H9 (cell line): Measurements from ENCODE around the gene ZDHHC17. TPM values are rescaled to one million over a fixed set of nuclear protein-coding genes. Genes with fewer than 3 reads are reported as not detected.

Experiments
- DNase-seq: peaks from one replicate; pipeline ENCODE4 v3.0.0-alpha.2; 2017
- H2AFZ ChIP-seq: one replicate; pipeline ENCODE4 v1.6.1; 2013; ENCODE audit warnings: mild to moderate bottlenecking, low read length, control low read depth, moderate library complexity
- H2AK5ac ChIP-seq: 2 replicates; pipeline ENCODE4 v1.6.1; 2013; ENCODE audit warnings: low read length, control low read depth, mixed read lengths; ENCODE audit not compliant: insufficient read length
- H2BK120ac ChIP-seq: one replicate; pipeline ENCODE4 v1.6.1; 2013; ENCODE audit warnings: low read depth, mild to moderate bottlenecking, low read length, control low read depth, inconsistent platforms; ENCODE audit not compliant: poor library complexity, severe bottlenecking
- H2BK12ac ChIP-seq: 2 replicates; pipeline ENCODE4 v1.6.1; 2013; ENCODE audit warnings: low read length, control low read depth, mixed read lengths, low read depth; ENCODE audit not compliant: insufficient read length
- H2BK15ac ChIP-seq: 2 replicates; pipeline ENCODE4 v1.6.1; 2013; ENCODE audit warnings: low read depth, low read length, control low read depth
- H2BK20ac ChIP-seq: one replicate; pipeline ENCODE4 v1.6.1; 2013; ENCODE audit warnings: low read depth, mild to moderate bottlenecking, low read length, control low read depth, inconsistent platforms; ENCODE audit not compliant: poor library complexity, severe bottlenecking
- H2BK5ac ChIP-seq: 2 replicates; pipeline ENCODE4 v1.6.1; 2013; ENCODE audit warnings: low read length, control low read depth, mixed read lengths; ENCODE audit not compliant: insufficient read length
- H3K14ac ChIP-seq: 2 replicates; pipeline ENCODE4 v1.6.1; 2013; ENCODE audit warnings: low read length, control low read depth; ENCODE audit not compliant: insufficient read depth
- H3K18ac ChIP-seq: 2 replicates; pipeline ENCODE4 v1.6.1; 2013; ENCODE audit warnings: low read depth, mild to moderate bottlenecking, mixed read lengths, low read length, control low read depth; ENCODE audit not compliant: insufficient read length
- H3K23ac ChIP-seq: 2 replicates; pipeline ENCODE4 v1.6.1; 2013; ENCODE audit warnings: low read length, control low read depth, mixed read lengths, low read depth; ENCODE audit not compliant: insufficient read length
- H3K23me2 ChIP-seq: 2 replicates; pipeline ENCODE4 v1.6.1; 2013; ENCODE audit warnings: low read depth, mild to moderate bottlenecking, mixed read lengths, low read length, control low read depth; ENCODE audit not compliant: insufficient read length, poor library complexity, severe bottlenecking
- H3K27ac ChIP-seq: 2 replicates; pipeline ENCODE4 v1.5.1; 2013; ENCODE audit warnings: low read length, control low read depth, mixed read lengths, low read depth; ENCODE audit not compliant: insufficient read length
- H3K27me3 ChIP-seq: 2 replicates; pipeline ENCODE4 v1.6.1; 2013; ENCODE audit warnings: low read length, control low read depth, inconsistent platforms; ENCODE audit not compliant: insufficient read depth
- H3K4ac ChIP-seq: 2 replicates; pipeline ENCODE4 v1.6.1; 2013; ENCODE audit warnings: low read depth, mild to moderate bottlenecking, control low read depth, inconsistent platforms, low read length, moderate library complexity
- H3K4me1 ChIP-seq: 2 replicates; pipeline ENCODE4 v1.6.1; 2013; ENCODE audit warnings: low read length, control low read depth, inconsistent platforms; ENCODE audit not compliant: insufficient read depth
- H3K4me2 ChIP-seq: 2 replicates; pipeline ENCODE4 v1.6.1; 2013; ENCODE audit warnings: low read length, control low read depth, mixed read lengths; ENCODE audit not compliant: insufficient read length, insufficient read depth
- H3K56ac ChIP-seq: 2 replicates; pipeline ENCODE4 v1.6.1; 2013; ENCODE audit warnings: low read depth, mild to moderate bottlenecking, mixed read lengths, low read length, control low read depth; ENCODE audit not compliant: insufficient read length
- H3K79me1 ChIP-seq: 2 replicates; pipeline ENCODE4 v1.6.1; 2013; ENCODE audit warnings: low read depth, mild to moderate bottlenecking, moderate library complexity, low read length, control low read depth, inconsistent platforms; ENCODE audit not compliant: insufficient read depth, poor library complexity, severe bottlenecking
- H3K79me2 ChIP-seq: 2 replicates; pipeline ENCODE4 v1.6.1; 2013; ENCODE audit warnings: low read length, control low read depth, inconsistent platforms; ENCODE audit not compliant: insufficient read depth
- H3K9ac ChIP-seq: 2 replicates; pipeline ENCODE4 v1.6.1; 2013; ENCODE audit warnings: low read length, control low read depth, mixed read lengths; ENCODE audit not compliant: insufficient read length; ENCODE audit errors: extremely low read depth
- H3K9me3 ChIP-seq: one replicate; pipeline ENCODE4 v1.6.1; 2013; ENCODE audit warnings: low read depth, low read length, inconsistent platforms; ENCODE audit not compliant: control insufficient read depth
- H3T11ph ChIP-seq: one replicate; pipeline ENCODE4 v1.6.1; 2013; ENCODE audit warnings: mild to moderate bottlenecking, low read length, control low read depth, inconsistent platforms
- H4K20me1 ChIP-seq: one replicate; pipeline ENCODE4 v1.6.1; 2013; ENCODE audit not compliant: control insufficient read depth, insufficient read length, insufficient read depth
- H4K5ac ChIP-seq: 2 replicates; pipeline ENCODE4 v1.6.1; 2013; ENCODE audit warnings: low read depth, mild to moderate bottlenecking, mixed read lengths, low read length, control low read depth; ENCODE audit not compliant: insufficient read length
- H4K8ac ChIP-seq: replicated peaks from 2 replicates; pipeline ENCODE4 v1.6.1; 2013; ENCODE audit warnings: low read length, control low read depth, mixed read lengths, low read depth; ENCODE audit not compliant: insufficient read length
- H4K91ac ChIP-seq: 2 replicates; pipeline ENCODE4 v1.6.1; 2013; ENCODE audit warnings: low read depth, mild to moderate bottlenecking, moderate library complexity, mixed read lengths, low read length, control low read depth; ENCODE audit not compliant: insufficient read length
- H3K27ac Mint-ChIP-seq, 3 experiments: 2 replicates in 2 of 3; 3 replicates in 1 of 3; pipeline ENCODE4 v1.8.0; 2020 to 2021; ENCODE audit warnings: mixed read lengths in 3 of 3, mild to moderate bottlenecking in 1 of 3, moderate library complexity in 1 of 3
- H3K27me3 Mint-ChIP-seq: 2 replicates; pipeline ENCODE4 v1.8.0; 2021; ENCODE audit warnings: low read depth, mild to moderate bottlenecking, moderate library complexity, mixed read lengths
- H3K36me3 Mint-ChIP-seq, 3 experiments: 2 replicates in 2 of 3; 3 replicates in 1 of 3; pipeline ENCODE4 v1.8.0; 2020 to 2021; ENCODE audit warnings: low read depth in 3 of 3, mixed read lengths in 3 of 3; ENCODE audit not compliant: insufficient read depth in 1 of 3
- H3K4me1 Mint-ChIP-seq, 2 experiments: 2 replicates each; pipeline ENCODE4 v1.8.0; 2020; ENCODE audit warnings: mixed read lengths in 2 of 2
- H3K4me3 Mint-ChIP-seq, 2 experiments: 2 replicates in 1 of 2; 3 replicates in 1 of 2; pipeline ENCODE4 v1.8.0; 2020 to 2021; ENCODE audit warnings: mild to moderate bottlenecking in 2 of 2, mixed read lengths in 2 of 2, moderate library complexity in 1 of 2
- H3K9me3 Mint-ChIP-seq, 2 experiments: 2 replicates in 1 of 2; 3 replicates in 1 of 2; pipeline ENCODE4 v1.8.0; 2020; ENCODE audit warnings: mild to moderate bottlenecking in 2 of 2, mixed read lengths in 2 of 2, moderate library complexity in 1 of 2
- WGBS: extraction: QIAGEN DNeasy Blood & Tissue Kit; methylation state at CpG from one replicate; pipeline ENCODE4 v1.1.7; 2013; ENCODE audit warnings: missing lambda C conversion rate, low lambda C conversion rate, mixed read lengths; ENCODE audit not compliant: insufficient read length; ENCODE audit errors: extremely low coverage; 5-methylcytosine and 5-hydroxymethylcytosine counted together
- total RNA-seq: library from RNA; stranded (reverse); gene quantifications from 2 replicates; pipeline ENCODE4 v1.2.1, GENCODE V29; 2021
- TF ChIP-seq, protein P1 (sequence below): fragments of 200-600 bp; sonication (generic); conservative IDR thresholded peaks from 3 replicates; pipeline ENCODE4 v1.8.0; 2021; ENCODE audit warnings: antibody characterized with exemption, mild to moderate bottlenecking

Gene ZDHHC17
- total RNA-seq, 1 experiment from 2014 or later = 32.6 TPM

DNA sequence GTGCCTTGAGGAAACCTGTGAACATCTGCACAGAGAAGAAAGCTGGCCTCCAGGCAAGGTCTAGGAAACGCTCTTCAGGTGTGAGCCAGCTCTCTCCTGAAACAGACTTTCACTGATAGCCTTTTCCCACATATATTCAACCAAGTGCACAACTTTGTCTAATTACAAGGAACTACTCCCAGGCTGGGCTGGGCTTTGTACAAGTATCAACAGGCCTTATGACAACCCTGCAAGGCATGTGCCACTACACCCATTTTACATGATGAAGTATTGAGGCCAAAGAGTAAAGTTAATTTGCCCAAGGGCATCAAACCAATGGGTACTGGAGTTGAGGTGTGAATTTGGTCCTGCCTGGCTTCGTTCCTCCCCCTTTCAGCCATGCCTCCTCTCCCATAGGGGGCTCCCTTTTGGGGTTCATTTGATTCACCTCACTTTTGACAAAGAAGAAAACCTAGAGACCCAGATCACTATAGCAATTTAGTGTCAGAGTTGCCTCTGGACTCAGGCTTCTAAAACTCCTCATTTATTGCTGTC, 112.8 kb downstream of the ZDHHC17 start:
- no peak overlapping the region for H2BK20ac ChIP-seq
- H4K8ac ChIP-seq = no peak overlapping the region
- H3K4me3 Mint-ChIP-seq = peak overlapping the region; percentile 92 to 97
- WGBS = no CpG with 5 or more reads among the region's 2 CpGs
- DNase-seq = no peak
- H3K27me3 Mint-ChIP-seq = no peaks in the 10 kb centered on the region
- H3K23me2 ChIP-seq = peaks cover 4% of the 10 kb centered on the region
- no peak overlapping the region for H3K14ac ChIP-seq
- H2AK5ac ChIP-seq = no peak overlapping the region
- no peak overlapping the region for H2BK120ac ChIP-seq
- no peak overlapping the region for H3T11ph ChIP-seq
- no peaks in the 10 kb centered on the region for H3K27me3 ChIP-seq
- no peaks in the 10 kb centered on the region for H4K20me1 ChIP-seq
- TF ChIP-seq, protein P1, sequence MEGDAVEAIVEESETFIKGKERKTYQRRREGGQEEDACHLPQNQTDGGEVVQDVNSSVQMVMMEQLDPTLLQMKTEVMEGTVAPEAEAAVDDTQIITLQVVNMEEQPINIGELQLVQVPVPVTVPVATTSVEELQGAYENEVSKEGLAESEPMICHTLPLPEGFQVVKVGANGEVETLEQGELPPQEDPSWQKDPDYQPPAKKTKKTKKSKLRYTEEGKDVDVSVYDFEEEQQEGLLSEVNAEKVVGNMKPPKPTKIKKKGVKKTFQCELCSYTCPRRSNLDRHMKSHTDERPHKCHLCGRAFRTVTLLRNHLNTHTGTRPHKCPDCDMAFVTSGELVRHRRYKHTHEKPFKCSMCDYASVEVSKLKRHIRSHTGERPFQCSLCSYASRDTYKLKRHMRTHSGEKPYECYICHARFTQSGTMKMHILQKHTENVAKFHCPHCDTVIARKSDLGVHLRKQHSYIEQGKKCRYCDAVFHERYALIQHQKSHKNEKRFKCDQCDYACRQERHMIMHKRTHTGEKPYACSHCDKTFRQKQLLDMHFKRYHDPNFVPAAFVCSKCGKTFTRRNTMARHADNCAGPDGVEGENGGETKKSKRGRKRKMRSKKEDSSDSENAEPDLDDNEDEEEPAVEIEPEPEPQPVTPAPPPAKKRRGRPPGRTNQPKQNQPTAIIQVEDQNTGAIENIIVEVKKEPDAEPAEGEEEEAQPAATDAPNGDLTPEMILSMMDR = peak; percentile 20; the same call in 1 of the 3 replicates
- H3K79me2 ChIP-seq = peaks cover 8% of the 10 kb centered on the region; the same call in 1 of the 2 replicates
- H3K4me2 ChIP-seq = peak overlapping the region; percentile 79
- H2AFZ ChIP-seq = no peak overlapping the region
- no peak overlapping the region for H3K4ac ChIP-seq
- H3K36me3 Mint-ChIP-seq = peaks cover 0 to 2% (median 2%) of the 10 kb centered on the region in 3 experiments; a peak in 2 of 7 replicates
- peaks cover 56 to 64% of the 10 kb centered on the region in 2 experiments for H3K4me1 Mint-ChIP-seq
- H4K91ac ChIP-seq = no peak overlapping the region
- H3K23ac ChIP-seq = no peak overlapping the region
- H3K9me3 ChIP-seq = no peaks in the 10 kb centered on the region
- no peaks in the 10 kb centered on the region for H3K9me3 Mint-ChIP-seq
- H3K56ac ChIP-seq = no peak overlapping the region
- no peak overlapping the region for H2BK12ac ChIP-seq
- no peak overlapping the region for H3K27ac Mint-ChIP-seq
- H3K27ac ChIP-seq = no peak overlapping the region
- H4K5ac ChIP-seq = no peak overlapping the region
- no peak overlapping the region for H2BK5ac ChIP-seq
- H3K4me1 ChIP-seq = peaks cover 11% of the 10 kb centered on the region
- peaks cover 6% of the 10 kb centered on the region for H3K79me1 ChIP-seq
- peak overlapping the region; percentile 10 for H3K9ac ChIP-seq
- H3K18ac ChIP-seq = no peak overlapping the region
- no peak overlapping the region for H2BK15ac ChIP-seq
